Progenitor cell of endocrine pancreas (in vitro differentiated cells): ENCODE results near the gene STN1. TPM values are rescaled to one million over a fixed set of nuclear protein-coding genes. Genes with fewer than 3 reads are reported as not detected.

Experiments used
- DNase-seq: peaks from one replicate; pipeline ENCODE4 v3.0.0; 2021; ENCODE audit warnings: low spot score; ENCODE audit not compliant: unreplicated experiment
- H3K27ac Mint-ChIP-seq: 2 replicates; pipeline ENCODE4 v1.8.0; 2021; ENCODE audit warnings: mild to moderate bottlenecking, moderate library complexity, mixed read lengths
- H3K27me3 Mint-ChIP-seq: 2 replicates; pipeline ENCODE4 v1.8.0; 2021; ENCODE audit warnings: mixed read lengths
- H3K36me3 Mint-ChIP-seq: 2 replicates; pipeline ENCODE4 v1.8.0; 2022; ENCODE audit warnings: mixed read lengths; ENCODE audit not compliant: insufficient read depth
- H3K4me1 Mint-ChIP-seq: 2 replicates; pipeline ENCODE4 v1.8.0; 2021; ENCODE audit warnings: low read depth, mixed read lengths
- H3K4me3 Mint-ChIP-seq: 2 replicates; pipeline ENCODE4 v1.8.0; 2021; ENCODE audit warnings: low read depth, mild to moderate bottlenecking, moderate library complexity, mixed read lengths
- H3K9me3 Mint-ChIP-seq: 2 replicates; pipeline ENCODE4 v1.8.0; 2021; ENCODE audit warnings: low read depth, mixed read lengths
- total RNA-seq: library from RNA; stranded (reverse); gene quantifications from 2 replicates; pipeline ENCODE4 v1.2.1, GENCODE V29; 2021
- TF ChIP-seq, protein P1 (sequence below): fragments of 200-600 bp; sonication (generic); IDR thresholded peaks from one replicate; pipeline ENCODE4 v1.5.0; 2021; ENCODE audit warnings: antibody characterized with exemption, mild to moderate bottlenecking; ENCODE audit not compliant: unreplicated experiment

The STN1 gene
- total RNA-seq, 1 donor from 2014 or later: 13.6 TPM

DNA sequence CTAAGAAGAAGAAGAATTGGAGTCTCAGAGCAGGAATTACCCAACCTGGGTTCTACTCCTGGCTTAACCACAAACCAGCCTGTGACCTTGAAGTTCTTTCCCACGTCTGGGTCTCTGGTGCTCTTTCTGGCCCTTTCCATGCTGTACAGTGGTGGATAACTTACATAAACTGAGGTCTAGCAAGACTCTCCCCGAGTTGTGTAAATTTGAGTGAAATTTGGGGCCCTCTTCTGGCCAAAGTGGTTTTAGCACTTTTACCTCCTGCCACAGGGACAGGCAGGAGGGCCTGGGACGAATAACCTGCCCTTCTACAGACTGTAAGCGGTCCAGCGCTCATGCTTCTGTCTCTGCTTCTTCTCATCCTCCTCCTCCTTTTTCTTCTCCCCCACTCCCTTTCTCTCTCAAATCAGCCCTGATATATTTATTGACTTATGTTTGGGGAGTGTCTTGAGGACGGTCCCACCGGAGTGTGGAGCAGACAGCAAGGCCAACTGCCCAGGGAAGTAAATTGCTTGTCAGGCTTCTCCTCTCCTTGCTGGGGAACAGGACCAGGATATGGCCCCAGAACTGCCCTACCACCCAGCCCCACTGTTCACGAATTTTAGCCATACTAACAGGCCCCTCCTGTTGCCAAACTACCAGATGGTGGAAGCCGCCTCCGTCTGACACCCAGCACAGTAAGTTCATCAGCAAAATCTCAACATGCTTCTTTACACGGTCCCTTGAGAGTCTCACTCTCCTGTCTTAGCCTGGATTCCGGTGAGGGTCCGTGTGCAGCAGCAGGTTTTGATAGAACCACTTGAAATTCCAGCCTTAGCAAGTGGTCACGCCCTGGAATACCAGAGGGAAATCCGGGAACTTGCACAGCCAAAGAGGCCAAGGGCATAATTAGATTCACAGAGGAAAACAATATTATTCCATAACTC is 58.6 kb downstream of the STN1 start:
- Mint-ChIP-seq H3K27ac (no peak overlapping the region), H3K9me3 (peaks cover 4% of the 10 kb centered on the region), H3K36me3 (no peaks in the 10 kb centered on the region), H3K27me3 (no peaks in the 10 kb centered on the region), H3K4me3 (peak overlapping the region; percentile 8), H3K4me1 (peaks cover 28% of the 10 kb centered on the region)
- TF ChIP-seq, protein P1, sequence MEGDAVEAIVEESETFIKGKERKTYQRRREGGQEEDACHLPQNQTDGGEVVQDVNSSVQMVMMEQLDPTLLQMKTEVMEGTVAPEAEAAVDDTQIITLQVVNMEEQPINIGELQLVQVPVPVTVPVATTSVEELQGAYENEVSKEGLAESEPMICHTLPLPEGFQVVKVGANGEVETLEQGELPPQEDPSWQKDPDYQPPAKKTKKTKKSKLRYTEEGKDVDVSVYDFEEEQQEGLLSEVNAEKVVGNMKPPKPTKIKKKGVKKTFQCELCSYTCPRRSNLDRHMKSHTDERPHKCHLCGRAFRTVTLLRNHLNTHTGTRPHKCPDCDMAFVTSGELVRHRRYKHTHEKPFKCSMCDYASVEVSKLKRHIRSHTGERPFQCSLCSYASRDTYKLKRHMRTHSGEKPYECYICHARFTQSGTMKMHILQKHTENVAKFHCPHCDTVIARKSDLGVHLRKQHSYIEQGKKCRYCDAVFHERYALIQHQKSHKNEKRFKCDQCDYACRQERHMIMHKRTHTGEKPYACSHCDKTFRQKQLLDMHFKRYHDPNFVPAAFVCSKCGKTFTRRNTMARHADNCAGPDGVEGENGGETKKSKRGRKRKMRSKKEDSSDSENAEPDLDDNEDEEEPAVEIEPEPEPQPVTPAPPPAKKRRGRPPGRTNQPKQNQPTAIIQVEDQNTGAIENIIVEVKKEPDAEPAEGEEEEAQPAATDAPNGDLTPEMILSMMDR: peak; percentile 74
- peak; percentile 63 for DNase-seq

DNA sequence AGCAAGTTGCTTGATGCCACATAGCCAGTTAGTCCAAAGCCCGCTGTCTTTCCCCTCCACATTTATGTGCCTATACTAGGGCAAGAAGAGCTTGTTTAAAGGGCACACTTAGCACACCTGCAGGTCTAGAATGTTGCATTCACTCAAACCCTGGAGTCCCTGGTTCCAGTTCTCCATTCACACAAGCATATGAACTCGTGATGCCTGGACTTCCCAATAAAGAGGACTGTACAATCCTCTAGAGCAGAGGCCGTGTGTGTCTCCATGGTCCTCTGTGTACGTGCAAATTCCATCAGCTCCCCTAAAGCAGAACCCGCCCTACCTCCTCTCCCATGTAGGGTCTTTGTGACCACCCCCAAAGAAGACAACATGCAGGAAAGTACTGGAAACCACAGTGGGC is 59.6 kb downstream of the STN1 start:
- no peaks in the 10 kb centered on the region for H3K36me3 Mint-ChIP-seq
- H3K27ac Mint-ChIP-seq: no peak overlapping the region
- H3K4me1 Mint-ChIP-seq: peaks cover 38% of the 10 kb centered on the region
- H3K4me3 Mint-ChIP-seq: no peak overlapping the region
- no peaks in the 10 kb centered on the region for H3K9me3 Mint-ChIP-seq
- TF ChIP-seq, protein P1: no peak
- H3K27me3 Mint-ChIP-seq: no peaks in the 10 kb centered on the region
- no peak for DNase-seq

DNA sequence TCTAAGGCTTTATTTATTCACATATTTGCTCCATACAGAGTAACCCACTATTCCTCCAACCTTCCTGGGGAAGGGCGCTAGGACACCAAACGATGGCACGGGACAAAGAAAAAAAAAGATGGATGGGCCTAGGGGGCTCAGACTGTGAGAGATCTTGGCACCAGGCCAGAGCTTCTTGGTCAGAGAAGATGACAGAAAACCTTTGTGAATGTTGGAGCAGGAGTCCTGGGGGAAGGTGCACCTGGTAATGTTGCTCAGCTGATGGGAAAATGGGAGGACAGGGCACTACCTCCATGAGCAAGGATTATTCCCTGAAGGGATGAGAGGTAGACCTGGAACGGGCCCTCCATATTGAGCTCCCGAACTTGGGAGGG is 61.2 kb downstream of the STN1 start:
- Mint-ChIP-seq H3K27ac (peak overlapping the region; percentile 96), H3K4me3 (peak overlapping the region; percentile 83), H3K9me3 (no peaks in the 10 kb centered on the region), H3K27me3 (no peaks in the 10 kb centered on the region), H3K36me3 (no peaks in the 10 kb centered on the region), H3K4me1 (peaks cover 40% of the 10 kb centered on the region)
- no peak for DNase-seq
- TF ChIP-seq, protein P1: no peak

DNA sequence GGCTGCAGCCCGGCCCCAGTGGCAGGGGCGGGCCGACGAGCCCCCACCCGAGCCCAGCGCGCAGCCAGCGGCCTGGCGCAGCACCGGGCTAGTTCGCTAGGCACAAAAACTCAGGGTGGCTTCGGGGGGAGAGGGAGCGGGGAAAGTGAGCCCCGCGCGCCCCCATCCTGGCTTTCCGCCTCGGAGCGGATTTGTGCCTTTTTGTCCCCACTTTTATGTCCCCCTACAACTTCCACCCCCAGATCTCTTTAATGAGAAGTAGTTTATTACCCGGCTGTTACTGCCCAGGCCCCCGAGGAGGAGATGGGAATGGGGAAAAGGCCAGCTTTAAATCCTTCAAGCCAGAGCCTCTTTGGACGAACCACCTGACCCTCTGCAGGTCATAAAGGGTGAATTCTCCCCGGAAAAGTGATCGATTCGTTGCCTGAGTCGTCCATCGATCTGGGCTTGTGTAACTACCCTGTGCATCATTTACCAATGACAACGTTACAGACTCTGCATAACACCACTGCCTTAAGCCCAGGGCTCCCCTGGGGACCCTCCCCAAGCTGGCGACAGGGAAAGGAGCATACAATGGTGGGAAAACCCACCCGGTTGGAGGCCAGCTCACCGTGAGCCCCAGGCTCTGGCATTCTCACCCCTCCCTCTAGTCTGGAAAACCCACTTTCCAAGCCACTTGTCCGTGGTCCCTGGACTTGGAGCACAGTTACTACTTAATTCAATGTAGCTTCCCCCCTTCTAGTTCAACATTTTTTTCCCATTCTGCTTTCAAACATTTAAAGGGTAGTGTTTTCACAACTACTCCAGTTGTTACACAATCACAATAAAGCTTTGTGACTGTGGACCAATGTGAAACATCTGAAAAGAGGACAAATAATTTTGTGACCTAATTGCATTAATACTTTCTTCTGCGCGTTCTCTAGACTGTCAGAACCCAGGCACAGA is 61.9 kb downstream of the STN1 start:
- Mint-ChIP-seq H3K36me3 (no peaks in the 10 kb centered on the region), H3K4me1 (peaks cover 40% of the 10 kb centered on the region), H3K4me3 (peak overlapping the region; percentile 83), H3K9me3 (no peaks in the 10 kb centered on the region), H3K27ac (peak overlapping the region; percentile 96), H3K27me3 (no peaks in the 10 kb centered on the region)
- peak; percentile 48 for DNase-seq
- TF ChIP-seq, protein P1: no peak

DNA sequence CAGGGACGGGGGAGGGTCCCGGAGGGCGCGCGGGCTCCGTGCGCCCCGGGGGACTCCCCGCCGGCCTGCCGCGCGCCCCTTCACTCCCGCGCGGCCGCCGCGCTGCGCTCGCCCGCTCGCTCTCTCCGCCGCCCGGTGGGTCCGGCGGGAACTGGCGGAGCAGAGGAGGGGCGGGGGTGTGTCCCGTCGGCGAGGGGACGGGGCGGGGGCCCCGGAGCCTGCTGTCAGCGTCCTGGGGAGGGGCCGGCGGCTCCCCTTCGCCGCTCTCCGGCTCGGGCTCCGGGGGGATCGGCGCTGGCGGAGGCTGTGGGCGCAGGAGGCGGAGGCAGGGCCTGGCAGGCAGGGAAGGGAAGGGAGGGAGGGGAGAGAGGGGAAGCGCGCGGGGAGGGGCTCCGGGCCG is 62.6 kb downstream of the STN1 start, which contains the start of gene SH3PXD2A:
Gene SH3PXD2A (minus strand): TSS at position 153 of the 400 bp plus-strand sequence. CDS start 310 bp downstream, outside the sequence.
- peaks cover 40% of the 10 kb centered on the region for H3K4me1 Mint-ChIP-seq
- no peaks in the 10 kb centered on the region for H3K36me3 Mint-ChIP-seq
- H3K27me3 Mint-ChIP-seq: no peaks in the 10 kb centered on the region
- DNase-seq: peak; percentile 67
- H3K4me3 Mint-ChIP-seq: peak within 1 kb of the TSS; percentile 85
- peak within 1 kb of the TSS; percentile 96 for H3K27ac Mint-ChIP-seq
- TF ChIP-seq, protein P1: no peak
- H3K9me3 Mint-ChIP-seq: no peaks in the 10 kb centered on the region
